ENCODE measurements around the gene FXR1. TPM values are rescaled to one million over a fixed set of nuclear protein-coding genes. Genes with fewer than 3 reads are reported as not detected.

FXR1 gene
- total RNA-seq, 1 experiment from 2014 or later = 288 TPM

DNA sequence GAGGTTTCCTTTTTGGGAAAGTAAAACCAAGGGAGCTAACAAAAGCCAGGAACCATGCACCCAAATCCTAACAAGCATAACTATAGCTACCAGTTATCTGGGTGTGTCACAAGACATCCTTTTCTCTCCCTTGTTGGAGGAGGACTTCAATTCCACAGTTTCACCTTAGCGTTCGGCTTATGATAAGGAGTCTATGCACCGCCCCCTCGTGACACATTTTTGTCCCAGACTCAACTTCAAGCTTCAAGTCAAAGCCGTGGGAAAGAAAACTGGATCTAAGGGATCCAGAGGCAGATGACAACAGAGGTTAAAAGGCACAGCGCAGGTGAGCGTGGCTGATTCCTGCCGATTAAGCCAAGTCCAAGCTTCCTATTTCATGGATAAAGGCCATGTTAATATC, 13.9 kb upstream of the FXR1 start:
- Histone ChIP-seq H3K4me2 (no peak overlapping the region), H3K27ac (no peak overlapping the region), H3K79me2 (ENCODE audit: low read depth) (no peaks in the 10 kb centered on the region), H3K4me1 (replicated peaks; ENCODE audit: insufficient read depth) (no peaks in the 10 kb centered on the region), H3K4me3 (no peak overlapping the region), H2AFZ (no peak overlapping the region), H3K36me3 (ENCODE audit: low read depth) (no peaks in the 10 kb centered on the region), H3K9me2 (ENCODE audit: insufficient read depth) (no peaks in the 10 kb centered on the region), H3K27me3 (ENCODE audit: insufficient read depth, low read depth) (no peaks in the 10 kb centered on the region), H4K20me1 (ENCODE audit: insufficient read depth) (no peaks in the 10 kb centered on the region), H3K9me3 (ENCODE audit: insufficient read depth, low read depth) (no peaks in the 10 kb centered on the region), H3F3A (ENCODE audit: insufficient read depth, low read depth) (no peaks in the 10 kb centered on the region)
- TF ChIP-seq, protein P1, sequence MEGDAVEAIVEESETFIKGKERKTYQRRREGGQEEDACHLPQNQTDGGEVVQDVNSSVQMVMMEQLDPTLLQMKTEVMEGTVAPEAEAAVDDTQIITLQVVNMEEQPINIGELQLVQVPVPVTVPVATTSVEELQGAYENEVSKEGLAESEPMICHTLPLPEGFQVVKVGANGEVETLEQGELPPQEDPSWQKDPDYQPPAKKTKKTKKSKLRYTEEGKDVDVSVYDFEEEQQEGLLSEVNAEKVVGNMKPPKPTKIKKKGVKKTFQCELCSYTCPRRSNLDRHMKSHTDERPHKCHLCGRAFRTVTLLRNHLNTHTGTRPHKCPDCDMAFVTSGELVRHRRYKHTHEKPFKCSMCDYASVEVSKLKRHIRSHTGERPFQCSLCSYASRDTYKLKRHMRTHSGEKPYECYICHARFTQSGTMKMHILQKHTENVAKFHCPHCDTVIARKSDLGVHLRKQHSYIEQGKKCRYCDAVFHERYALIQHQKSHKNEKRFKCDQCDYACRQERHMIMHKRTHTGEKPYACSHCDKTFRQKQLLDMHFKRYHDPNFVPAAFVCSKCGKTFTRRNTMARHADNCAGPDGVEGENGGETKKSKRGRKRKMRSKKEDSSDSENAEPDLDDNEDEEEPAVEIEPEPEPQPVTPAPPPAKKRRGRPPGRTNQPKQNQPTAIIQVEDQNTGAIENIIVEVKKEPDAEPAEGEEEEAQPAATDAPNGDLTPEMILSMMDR (conservative IDR thresholded peaks at IDR 0.05) = no peak
- TF ChIP-seq EZH2 (IDR thresholded peaks at IDR 0.05; ENCODE audit: low read depth) = no peak
- no peak for DNase-seq
- BruUV-seq (replicated peaks) = no TSS peak
- ChIA-PET POLR2A (ENCODE audit: unreplicated experiment) (no interaction called here), CTCF (no interaction called here)
- intact Hi-C loops (cut with micrococcal nuclease; ENCODE audit: unreplicated experiment) = no loop called here

- TF ChIP-seq, protein P1 (conservative IDR thresholded peaks at IDR 0.05) = no peak
- TF ChIP-seq EZH2 (IDR thresholded peaks at IDR 0.05; ENCODE audit: low read depth) = no peak
- no peak for DNase-seq
- Histone ChIP-seq H3K4me1 (replicated peaks; ENCODE audit: insufficient read depth) (peaks cover 17% of the 10 kb centered on the region), H3K4me3 (no peak overlapping the region), H3K9me2 (ENCODE audit: insufficient read depth) (no peaks in the 10 kb centered on the region), H3K4me2 (no peak overlapping the region), H4K20me1 (ENCODE audit: insufficient read depth) (peaks cover 14% of the 10 kb centered on the region), H3K9me3 (ENCODE audit: insufficient read depth, low read depth) (peaks cover 10% of the 10 kb centered on the region; the same call in 1 of the 2 replicates), H3K27ac (no peak overlapping the region), H3K79me2 (ENCODE audit: low read depth) (peaks cover 21% of the 10 kb centered on the region), H3F3A (ENCODE audit: insufficient read depth, low read depth) (no peaks in the 10 kb centered on the region), H2AFZ (no peak overlapping the region), H3K27me3 (ENCODE audit: insufficient read depth, low read depth) (no peaks in the 10 kb centered on the region), H3K36me3 (ENCODE audit: low read depth) (peaks cover 3% of the 10 kb centered on the region)
- no TSS peak for BruUV-seq (replicated peaks)
- POLR2A ChIA-PET (ENCODE audit: unreplicated experiment) = no interaction called here
- intact Hi-C loops (cut with micrococcal nuclease; ENCODE audit: unreplicated experiment) = loop anchor here (5.0 kb wide), 1 partner anchor 232 kb away; the partner anchor contains the start of gene CCDC39
- CTCF ChIA-PET = interaction anchor here (0.7 kb wide), 1 partner anchor 269 kb away, joined by 4 read pairs; no protein-coding TSS in a partner anchor
Observed at GRCh38 chr3:180909369-180910127, 2.9 kb upstream of the FXR1 start.

GRCh38 chr3:180910823-180911222, 1.6 kb upstream of the FXR1 start:
- ChIA-PET CTCF (interaction anchor here (0.6 kb wide), 1 partner anchor 1773 kb away, joined by 12 read pairs; no protein-coding TSS in a partner anchor), POLR2A (ENCODE audit: unreplicated experiment) (interaction anchor here (0.5 kb wide), 1 partner anchor 42 kb away, joined by 5 read pairs; no protein-coding TSS in a partner anchor)
- intact Hi-C loops (cut with micrococcal nuclease; ENCODE audit: unreplicated experiment) = loop anchor here (5.0 kb wide), 1 partner anchor 234 kb away; the partner anchor contains the start of gene CCDC39

More at GRCh38 chr3:180910823-180911222, 1.6 kb upstream of the FXR1 start:
- Histone ChIP-seq H3K27me3 (ENCODE audit: insufficient read depth, low read depth) (no peaks in the 10 kb centered on the region), H3K4me2 (no peak overlapping the region), H4K20me1 (ENCODE audit: insufficient read depth) (peaks cover 27% of the 10 kb centered on the region), H2AFZ (no peak overlapping the region), H3K4me3 (no peak overlapping the region), H3K36me3 (ENCODE audit: low read depth) (peaks cover 16% of the 10 kb centered on the region), H3K9me3 (ENCODE audit: insufficient read depth, low read depth) (peaks cover 3% of the 10 kb centered on the region; the same call in 1 of the 2 replicates), H3F3A (ENCODE audit: insufficient read depth, low read depth) (no peaks in the 10 kb centered on the region), H3K9me2 (ENCODE audit: insufficient read depth) (no peaks in the 10 kb centered on the region), H3K4me1 (replicated peaks; ENCODE audit: insufficient read depth) (peaks cover 21% of the 10 kb centered on the region), H3K27ac (no peak overlapping the region), H3K79me2 (ENCODE audit: low read depth) (peaks cover 34% of the 10 kb centered on the region)
- TF ChIP-seq, protein P1 (conservative IDR thresholded peaks at IDR 0.05) = no peak
- TF ChIP-seq EZH2 (IDR thresholded peaks at IDR 0.05; ENCODE audit: low read depth) = no peak
- no TSS peak for BruUV-seq (replicated peaks)
- DNase-seq = no peak

Data from PC-9 (cell line).